ENCODE data around the gene SLC25A22. TPM values are rescaled to one million over a fixed set of nuclear protein-coding genes. Genes with fewer than 3 reads are reported as not detected.

SLC25A22 gene
- total RNA-seq, 3 donors from 2014 or later: 156 to 166 (median 161) TPM

GRCh38 chr11:788009-788640 lies 10.0 kb downstream of the SLC25A22 start:
- Mint-ChIP-seq H3K36me3 (ENCODE audit: insufficient read depth) (peaks cover 7% of the 10 kb centered on the region), H3K4me3 (no peak overlapping the region), H3K9me3 (no peaks in the 10 kb centered on the region), H3K27me3 (ENCODE audit: low read depth) (peaks cover 1% of the 10 kb centered on the region), H3K4me1 (ENCODE audit: low read depth) (peaks cover 7% of the 10 kb centered on the region)
- ATAC-seq (no peak), DNase-seq (no peak)

DNA sequence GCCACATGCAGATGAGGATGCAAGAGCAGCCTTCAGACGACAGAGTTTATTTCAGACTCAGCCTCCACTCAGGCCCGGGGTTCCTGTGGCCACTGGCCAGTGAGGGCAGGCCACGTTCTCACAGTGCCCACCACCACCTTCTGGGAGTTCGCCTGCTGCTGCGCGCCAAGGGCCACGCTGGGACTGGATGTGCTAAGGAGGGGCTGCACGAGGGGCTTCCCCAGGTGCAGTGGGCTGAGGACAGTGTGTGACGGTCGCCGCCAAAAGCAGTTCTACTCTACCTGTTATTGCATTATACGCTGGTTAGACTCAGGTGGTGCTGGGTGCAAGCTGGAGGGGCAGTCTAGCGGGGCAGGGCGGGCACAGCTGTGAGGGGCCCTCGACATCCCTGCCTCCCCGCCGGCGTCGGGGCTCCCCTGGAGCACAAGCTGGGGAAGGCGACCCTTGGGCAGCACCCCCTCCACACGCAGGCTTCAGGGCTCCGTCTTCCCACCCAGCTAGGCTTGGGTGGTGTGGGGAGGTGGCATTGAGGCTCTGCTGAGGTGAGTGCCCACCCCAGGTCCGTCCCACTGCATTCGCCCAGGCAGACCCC lies 10.9 kb downstream of the SLC25A22 start:
- H3K36me3 Mint-ChIP-seq (ENCODE audit: insufficient read depth): peaks cover 7% of the 10 kb centered on the region
- peaks cover 7% of the 10 kb centered on the region for H3K4me1 Mint-ChIP-seq (ENCODE audit: low read depth)
- no peak overlapping the region for H3K4me3 Mint-ChIP-seq
- no peak for ATAC-seq
- H3K27me3 Mint-ChIP-seq (ENCODE audit: low read depth): peaks cover 1% of the 10 kb centered on the region
- no peak for DNase-seq
- H3K9me3 Mint-ChIP-seq: no peaks in the 10 kb centered on the region

DNA sequence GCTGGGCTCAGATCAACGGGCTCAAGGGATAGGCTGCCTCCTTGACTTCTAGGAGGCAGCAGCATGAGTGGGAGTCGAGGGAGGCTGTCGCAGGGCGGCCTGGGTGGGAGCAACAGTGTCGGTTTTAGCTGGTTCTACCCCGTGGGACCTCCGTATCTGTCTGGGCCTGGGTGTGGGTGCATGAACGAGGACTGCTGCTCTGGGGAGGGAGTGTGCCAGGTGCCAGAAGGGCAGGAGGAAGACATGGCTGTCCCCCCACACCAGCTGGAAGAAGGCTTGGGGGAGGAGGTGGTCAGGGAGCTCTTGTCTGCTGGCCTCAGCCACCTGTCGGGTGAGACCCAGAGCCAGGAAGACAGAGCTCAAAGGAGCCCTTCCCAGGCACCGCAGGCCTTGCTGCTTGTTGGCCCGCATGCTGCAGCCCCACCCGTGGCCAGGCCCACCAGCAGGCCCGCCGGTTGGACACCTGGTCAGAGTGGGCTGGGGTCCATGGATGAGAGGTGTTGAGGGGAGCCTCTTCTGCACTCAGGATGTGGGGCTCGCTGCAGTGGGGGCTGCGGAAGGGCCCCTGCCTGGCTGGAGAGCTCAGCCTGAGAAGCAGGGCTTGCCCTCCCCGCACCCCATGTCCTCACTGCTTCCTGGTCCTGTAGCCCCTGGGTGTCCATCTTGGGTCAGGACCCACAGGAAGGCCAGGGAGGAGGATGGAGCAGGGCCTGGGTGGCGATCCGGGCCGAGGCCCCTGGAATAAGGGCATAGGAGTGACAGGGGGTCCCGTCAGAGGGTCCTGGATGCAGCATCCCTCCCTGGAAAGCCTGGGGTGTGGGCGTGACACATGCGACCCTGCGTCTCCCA lies 11.6 kb downstream of the SLC25A22 start:
- peaks cover 7% of the 10 kb centered on the region for H3K4me1 Mint-ChIP-seq (ENCODE audit: low read depth)
- DNase-seq: no peak
- H3K27me3 Mint-ChIP-seq (ENCODE audit: low read depth): peaks cover 1% of the 10 kb centered on the region
- no peaks in the 10 kb centered on the region for H3K9me3 Mint-ChIP-seq
- no peak overlapping the region for H3K4me3 Mint-ChIP-seq
- H3K36me3 Mint-ChIP-seq (ENCODE audit: insufficient read depth): peaks cover 4% of the 10 kb centered on the region
- no peak for ATAC-seq

GRCh38 chr11:783581-784015 lies 14.5 kb downstream of the SLC25A22 start:
- ATAC-seq (peak; percentile 49 to 61), DNase-seq (no peak)
- H3K9me3 Mint-ChIP-seq: no peaks in the 10 kb centered on the region
- no peaks in the 10 kb centered on the region for H3K27me3 Mint-ChIP-seq (ENCODE audit: low read depth)
- H3K4me3 Mint-ChIP-seq: no peak overlapping the region
- H3K36me3 Mint-ChIP-seq (ENCODE audit: insufficient read depth): no peaks in the 10 kb centered on the region
- peaks cover 16% of the 10 kb centered on the region for H3K4me1 Mint-ChIP-seq (ENCODE audit: low read depth)

DNA sequence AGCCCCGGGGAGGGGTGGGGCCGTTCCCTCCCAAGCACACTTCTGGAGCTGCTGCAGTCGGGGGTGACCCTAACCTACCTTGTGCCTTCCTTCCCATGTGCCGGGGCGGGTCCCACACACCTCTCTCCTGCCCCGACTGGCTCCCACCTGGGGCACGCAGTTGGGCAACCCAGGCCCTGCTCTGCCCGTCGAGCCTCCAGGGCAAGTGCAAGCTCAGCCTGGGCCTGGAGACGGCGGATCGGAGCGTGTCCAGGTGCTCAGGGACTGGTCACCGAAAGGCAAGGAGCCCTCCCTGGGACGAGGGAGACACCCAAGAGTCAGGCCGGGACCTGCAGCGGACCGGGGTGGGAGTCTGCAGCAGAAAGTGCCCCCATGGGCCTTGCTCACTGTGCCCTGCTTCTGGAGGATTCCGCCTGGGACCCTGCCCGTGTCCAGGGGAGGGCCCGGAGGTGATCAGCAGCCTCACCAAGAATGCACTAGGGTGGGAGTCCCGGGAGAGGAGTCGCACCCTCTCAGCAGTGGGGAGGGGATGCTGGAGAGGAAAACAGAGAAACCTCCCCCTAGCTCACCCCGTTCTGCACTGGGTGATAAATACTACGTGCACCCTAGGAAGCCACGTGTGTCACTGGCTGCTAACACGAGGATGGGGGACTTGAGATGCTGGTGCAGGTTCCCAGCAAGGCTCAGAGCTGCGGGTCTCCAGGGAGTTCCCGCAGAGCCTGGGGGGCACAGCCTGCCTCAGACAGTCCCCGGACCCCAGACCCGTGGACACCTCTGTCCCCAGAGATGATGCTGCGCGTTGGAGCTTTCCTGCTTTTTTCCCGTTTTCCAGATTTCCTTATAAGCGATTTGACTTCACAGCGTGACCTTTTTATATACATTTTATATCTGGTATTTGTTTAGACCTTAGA lies 15.6 kb downstream of the SLC25A22 start:
- ATAC-seq (no peak), DNase-seq (no peak)
- no peaks in the 10 kb centered on the region for H3K9me3 Mint-ChIP-seq
- H3K27me3 Mint-ChIP-seq (ENCODE audit: low read depth): no peaks in the 10 kb centered on the region
- H3K36me3 Mint-ChIP-seq (ENCODE audit: insufficient read depth): no peaks in the 10 kb centered on the region
- H3K4me1 Mint-ChIP-seq (ENCODE audit: low read depth): peaks cover 13% of the 10 kb centered on the region
- H3K4me3 Mint-ChIP-seq: no peak overlapping the region

- DNase-seq (no peak), ATAC-seq (no peak)
- H3K4me1 Mint-ChIP-seq (ENCODE audit: low read depth): peaks cover 25% of the 10 kb centered on the region
- H3K4me3 Mint-ChIP-seq: no peak overlapping the region
- H3K27me3 Mint-ChIP-seq (ENCODE audit: low read depth): no peaks in the 10 kb centered on the region
- H3K9me3 Mint-ChIP-seq: no peaks in the 10 kb centered on the region
- H3K36me3 Mint-ChIP-seq (ENCODE audit: insufficient read depth): peaks cover 2% of the 10 kb centered on the region
Observed at GRCh38 chr11:779955-780532, 18.0 kb downstream of the SLC25A22 start.

GRCh38 chr11:778976-779954 lies 18.8 kb downstream of the SLC25A22 start:
- DNase-seq (no peak), ATAC-seq (no peak)
- Mint-ChIP-seq H3K4me3 (peak overlapping the region; percentile 19), H3K27me3 (ENCODE audit: low read depth) (no peaks in the 10 kb centered on the region), H3K36me3 (ENCODE audit: insufficient read depth) (peaks cover 2% of the 10 kb centered on the region), H3K9me3 (no peaks in the 10 kb centered on the region), H3K4me1 (ENCODE audit: low read depth) (peaks cover 30% of the 10 kb centered on the region)

GRCh38 chr11:777288-778255 lies 20.5 kb downstream of the SLC25A22 start, which contains the start of gene GATD1:
TSS of gene GATD1 (minus strand) at chr11:777487. CDS start at chr11:777462, 25 bp downstream.
- peaks cover 2% of the 10 kb centered on the region for H3K36me3 Mint-ChIP-seq (ENCODE audit: insufficient read depth)
- peaks cover 27% of the 10 kb centered on the region for H3K4me1 Mint-ChIP-seq (ENCODE audit: low read depth)
- no peaks in the 10 kb centered on the region for H3K9me3 Mint-ChIP-seq
- H3K27me3 Mint-ChIP-seq (ENCODE audit: low read depth): no peaks in the 10 kb centered on the region
- H3K4me3 Mint-ChIP-seq: peak within 1 kb of the TSS; percentile 85
- DNase-seq (peak; percentile 93), ATAC-seq (peak; percentile 85 to 86)

DNA sequence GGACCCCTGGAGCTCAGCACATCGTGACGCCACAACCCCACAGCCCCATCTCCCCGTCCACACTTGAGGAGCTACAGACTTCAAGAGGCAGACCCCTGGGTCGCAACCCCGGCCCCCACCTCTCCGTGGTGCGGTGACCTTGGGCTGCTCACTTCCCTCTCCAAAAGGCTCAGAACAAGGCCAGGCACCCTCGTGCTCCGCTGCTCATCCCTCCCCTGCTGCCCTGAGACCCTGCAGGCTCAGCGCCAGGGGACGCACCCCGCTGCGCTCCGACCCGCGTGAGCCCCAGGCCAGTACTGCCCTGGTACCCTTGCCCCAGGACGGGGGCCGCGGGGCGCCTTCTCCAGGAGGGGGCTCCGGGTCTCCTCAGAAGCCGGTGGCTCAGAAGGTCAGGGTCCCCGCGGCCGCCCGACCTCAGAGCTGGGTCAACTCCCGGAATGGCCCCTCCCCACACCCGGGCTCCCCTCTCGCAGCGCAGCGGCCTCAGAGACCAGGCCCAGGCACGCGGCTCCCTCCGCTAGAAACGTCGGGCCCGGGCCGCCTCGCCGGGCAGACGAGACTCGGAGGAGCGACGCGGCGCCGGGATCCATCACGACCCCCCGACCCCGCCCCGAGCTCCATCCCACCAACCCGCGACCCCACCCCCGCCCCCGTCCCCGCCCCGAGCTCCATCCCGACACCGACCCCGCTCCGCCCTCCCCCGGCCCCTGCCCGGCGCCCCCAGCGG lies 21.4 kb downstream of the SLC25A22 start:
- H3K4me1 Mint-ChIP-seq (ENCODE audit: low read depth): peaks cover 27% of the 10 kb centered on the region
- peak overlapping the region; percentile 85 for H3K4me3 Mint-ChIP-seq
- ATAC-seq: peak; percentile 63 to 66

GRCh38 chr11:776263-776560 lies 21.9 kb downstream of the SLC25A22 start:
- ATAC-seq (no peak), DNase-seq (no peak)
- H3K36me3 Mint-ChIP-seq (ENCODE audit: insufficient read depth): peaks cover 2% of the 10 kb centered on the region
- no peaks in the 10 kb centered on the region for H3K9me3 Mint-ChIP-seq
- H3K27me3 Mint-ChIP-seq (ENCODE audit: low read depth): no peaks in the 10 kb centered on the region
- peak overlapping the region; percentile 85 for H3K4me3 Mint-ChIP-seq
- peaks cover 27% of the 10 kb centered on the region for H3K4me1 Mint-ChIP-seq (ENCODE audit: low read depth)

More for the DNA sequence above, 21.4 kb downstream of the SLC25A22 start:
- H3K27me3 Mint-ChIP-seq (ENCODE audit: low read depth): no peaks in the 10 kb centered on the region
- H3K36me3 Mint-ChIP-seq (ENCODE audit: insufficient read depth): peaks cover 2% of the 10 kb centered on the region
- DNase-seq: no peak
- no peaks in the 10 kb centered on the region for H3K9me3 Mint-ChIP-seq

DNA sequence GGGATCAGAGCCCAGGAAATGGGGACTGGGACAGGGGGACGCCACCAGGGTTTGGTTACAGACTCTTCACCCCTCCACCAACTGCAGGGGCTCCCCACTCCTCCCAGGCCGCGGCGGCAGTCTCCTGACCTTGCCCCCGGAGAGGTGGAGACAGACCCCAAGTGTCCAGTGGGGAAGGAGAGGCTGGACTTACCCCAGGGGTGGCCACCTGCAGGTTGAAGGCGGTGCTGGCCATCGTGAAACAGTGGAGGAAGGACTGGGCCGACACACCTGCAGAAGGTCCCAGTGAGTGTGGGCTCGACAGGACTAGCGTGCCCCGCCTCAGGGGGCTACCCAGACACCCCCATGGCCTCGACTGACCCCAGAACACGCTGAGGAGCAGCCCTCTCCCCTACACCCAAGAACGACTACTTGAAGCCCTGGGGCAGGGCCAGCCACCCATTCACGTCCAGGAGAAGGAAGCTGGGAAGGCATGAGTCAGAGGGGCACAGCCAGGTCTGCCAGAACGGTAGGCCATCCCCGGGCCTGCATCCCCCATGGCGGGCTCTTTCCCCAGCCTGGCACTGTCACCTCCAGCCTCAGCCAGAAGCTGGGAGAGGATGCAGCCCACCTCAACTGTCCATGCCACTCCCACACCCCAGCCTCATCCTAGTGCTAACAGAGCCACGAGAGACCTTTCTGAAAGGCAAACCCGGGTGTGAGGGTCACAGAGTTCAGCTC lies 23.0 kb downstream of the SLC25A22 start:
- DNase-seq (no peak), ATAC-seq (no peak)
- H3K27me3 Mint-ChIP-seq (ENCODE audit: low read depth): no peaks in the 10 kb centered on the region
- peak overlapping the region; percentile 76 for H3K4me3 Mint-ChIP-seq
- peaks cover 27% of the 10 kb centered on the region for H3K4me1 Mint-ChIP-seq (ENCODE audit: low read depth)
- H3K36me3 Mint-ChIP-seq (ENCODE audit: insufficient read depth): peaks cover 2% of the 10 kb centered on the region
- no peaks in the 10 kb centered on the region for H3K9me3 Mint-ChIP-seq
